Measurements from ENCODE around the gene TTC12. TPM values are rescaled to one million over a fixed set of nuclear protein-coding genes. Genes with fewer than 3 reads are reported as not detected.

The TTC12 gene
- polyA plus RNA-seq, 1 donor (not counting 4 experiments of a cell fraction or from before 2014, with no cell fraction given), result 27.3 TPM

GRCh38 chr11:113351068-113351450, 36.7 kb downstream of the TTC12 start:
- H2AFZ ChIP-seq (ENCODE audit: control insufficient read depth, low read length), result no peak overlapping the region
- H3K9me3 ChIP-seq (ENCODE audit: control insufficient read depth, low read depth, low read length), result no peaks in the 10 kb centered on the region
- H3K36me3 ChIP-seq (ENCODE audit: control insufficient read depth in 2 of 2, extremely low read depth in 1 of 2, insufficient read depth in 2 of 2, low read length in 2 of 2), result peaks cover 0 to 14% of the 10 kb centered on the region in 2 experiments
- dilution Hi-C loops (cut with MboI; ENCODE audit: extremely low pct_ligation_motif_present, low sequenced_read_pairs), result no loop called here
- no peak overlapping the region for H3K4me2 ChIP-seq (ENCODE audit: control insufficient read depth, extremely low read depth, insufficient read depth, low read depth, low read length)
- peaks cover 8% of the 10 kb centered on the region for H3K4me1 ChIP-seq (ENCODE audit: control insufficient read depth, extremely low read depth, insufficient read depth, low read length)
- H3K9ac ChIP-seq (ENCODE audit: control insufficient read depth, extremely low read depth, insufficient read depth, low read length), result no peak overlapping the region
- no peak overlapping the region for H3K27ac ChIP-seq (ENCODE audit: control insufficient read depth, insufficient read depth, low read length)
- no peaks in the 10 kb centered on the region for H3K9me1 ChIP-seq (ENCODE audit: control insufficient read depth, extremely low read depth, insufficient read depth, low read length)
- no peaks in the 10 kb centered on the region for H3K79me2 ChIP-seq (ENCODE audit: control insufficient read depth, insufficient read depth, low read length)
- no peak overlapping the region for H3K4me3 ChIP-seq (ENCODE audit: control insufficient read depth in 2 of 3, extremely low read depth in 1 of 3, insufficient read depth in 2 of 3, low read depth in 1 of 3, low read length in 3 of 3)
- TF ChIP-seq CTCF (optimal IDR thresholded peaks at IDR 0.05 in 1 of 3, IDR thresholded peaks at IDR 0.05 in 1 of 3, conservative IDR thresholded peaks at IDR 0.05 in 1 of 3; ENCODE audit: extremely low read depth in 1 of 3, insufficient read depth in 2 of 3, low read length in 3 of 3) (no peak), EZH2 (IDR thresholded peaks at IDR 0.05; ENCODE audit: low read length) (no peak)
- no peak for FAIRE-seq
- no peaks in the 10 kb centered on the region for H3K27me3 ChIP-seq (ENCODE audit: control insufficient read depth, extremely low read depth, insufficient read depth, low read length)
- no peak for DNase-seq (ENCODE audit: low read depth, low spot score)
- H4K20me1 ChIP-seq (ENCODE audit: control insufficient read depth, extremely low read depth, insufficient read depth, low read length), result no peaks in the 10 kb centered on the region

- Histone ChIP-seq H3K27ac (ENCODE audit: control insufficient read depth, insufficient read depth, low read length) (no peak overlapping the region), H3K9me3 (ENCODE audit: control insufficient read depth, low read depth, low read length) (peaks cover 3% of the 10 kb centered on the region), H3K36me3 (ENCODE audit: control insufficient read depth in 2 of 2, extremely low read depth in 1 of 2, insufficient read depth in 2 of 2, low read length in 2 of 2) (peaks cover 3 to 16% of the 10 kb centered on the region in 2 experiments), H3K4me3 (ENCODE audit: control insufficient read depth in 2 of 3, extremely low read depth in 1 of 3, insufficient read depth in 2 of 3, low read depth in 1 of 3, low read length in 3 of 3) (no peak overlapping the region), H2AFZ (ENCODE audit: control insufficient read depth, low read length) (no peak overlapping the region), H3K9ac (ENCODE audit: control insufficient read depth, extremely low read depth, insufficient read depth, low read length) (no peak overlapping the region), H4K20me1 (ENCODE audit: control insufficient read depth, extremely low read depth, insufficient read depth, low read length) (no peaks in the 10 kb centered on the region), H3K4me2 (ENCODE audit: control insufficient read depth, extremely low read depth, insufficient read depth, low read depth, low read length) (no peak overlapping the region), H3K9me1 (ENCODE audit: control insufficient read depth, extremely low read depth, insufficient read depth, low read length) (no peaks in the 10 kb centered on the region), H3K27me3 (ENCODE audit: control insufficient read depth, extremely low read depth, insufficient read depth, low read length) (no peaks in the 10 kb centered on the region), H3K4me1 (ENCODE audit: control insufficient read depth, extremely low read depth, insufficient read depth, low read length) (peaks cover 4% of the 10 kb centered on the region), H3K79me2 (ENCODE audit: control insufficient read depth, insufficient read depth, low read length) (no peaks in the 10 kb centered on the region)
- DNase-seq (ENCODE audit: low read depth, low spot score) (no peak), FAIRE-seq (no peak)
- dilution Hi-C loops (cut with MboI; ENCODE audit: extremely low pct_ligation_motif_present, low sequenced_read_pairs), result no loop called here
- TF ChIP-seq CTCF (optimal IDR thresholded peaks at IDR 0.05 in 1 of 3, IDR thresholded peaks at IDR 0.05 in 1 of 3, conservative IDR thresholded peaks at IDR 0.05 in 1 of 3; ENCODE audit: extremely low read depth in 1 of 3, insufficient read depth in 2 of 3, low read length in 3 of 3), result no peak
- TF ChIP-seq EZH2 (IDR thresholded peaks at IDR 0.05; ENCODE audit: low read length), result no peak
Observed at GRCh38 chr11:113351480-113351879, 37.1 kb downstream of the TTC12 start.

Measured in keratinocyte (primary cell).